ENCODE data around the gene GALNT13. TPM values are rescaled to one million over a fixed set of nuclear protein-coding genes. Genes with fewer than 3 reads are reported as not detected.

The GALNT13 gene
- polyA plus RNA-seq, 3 donors: not detected

GRCh38 chr2:153953761-153954160 lies 82.0 kb downstream of the GALNT13 start:
- H3K79me2 ChIP-seq (ENCODE audit: insufficient read depth, low read length): no peaks in the 10 kb centered on the region
- no peak overlapping the region for H3K4me3 Mint-ChIP-seq
- H3K27me3 Mint-ChIP-seq (ENCODE audit: low read depth in 3 of 3): peaks cover 0 to 1% (median 0%) of the 10 kb centered on the region in 3 donors
- H4K20me1 ChIP-seq (ENCODE audit: insufficient read depth, low read length): no peaks in the 10 kb centered on the region
- H3K9me3 ChIP-seq (replicated peaks in 1 of 2; ENCODE audit: control insufficient read depth in 1 of 2, insufficient read depth in 1 of 2, low read length in 2 of 2): peaks cover 10 to 13% of the 10 kb centered on the region in 2 donors
- H3K4me2 ChIP-seq (replicated peaks; ENCODE audit: extremely low read depth, low read length, poor library complexity, severe bottlenecking): no peak overlapping the region
- H3K36me3 ChIP-seq (replicated peaks in 1 of 2; ENCODE audit: control insufficient read depth in 1 of 2, insufficient read depth in 2 of 2, low read length in 2 of 2): no peaks in the 10 kb centered on the region
- no peak overlapping the region for H3K27ac Mint-ChIP-seq
- intact Hi-C loops (cut with micrococcal nuclease): no loop called here
- no peaks in the 10 kb centered on the region for H3K4me1 Mint-ChIP-seq
- H3K4me3 ChIP-seq (replicated peaks in 1 of 3; ENCODE audit: low read depth in 2 of 3, low read length in 3 of 3): no peak overlapping the region
- no peaks in the 10 kb centered on the region for H3K27me3 ChIP-seq (ENCODE audit: control insufficient read depth in 2 of 2, insufficient read depth in 2 of 2, low read length in 2 of 2)
- TF ChIP-seq CTCF (IDR thresholded peaks at IDR 0.05): no peak
- H3K27ac ChIP-seq (ENCODE audit: low read depth in 1 of 2, low read length in 2 of 2): no peak overlapping the region
- peaks cover under 1 to 7% (median 6%) of the 10 kb centered on the region in 7 donors for H3K9me3 Mint-ChIP-seq
- no peak for DNase-seq
- no peaks in the 10 kb centered on the region for H3K36me3 Mint-ChIP-seq
- H3K9ac ChIP-seq (ENCODE audit: insufficient read depth, low read length, poor library complexity, severe bottlenecking): no peak overlapping the region
- no peak overlapping the region for H2AFZ ChIP-seq (ENCODE audit: insufficient read depth, low read depth, low read length, poor library complexity, severe bottlenecking)
- no peaks in the 10 kb centered on the region for H3K4me1 ChIP-seq (ENCODE audit: control insufficient read depth in 1 of 2, insufficient read depth in 2 of 2, low read length in 2 of 2)

- no peaks in the 10 kb centered on the region for H4K20me1 ChIP-seq (ENCODE audit: insufficient read depth, low read length)
- no peaks in the 10 kb centered on the region for H3K36me3 ChIP-seq (replicated peaks in 1 of 2; ENCODE audit: control insufficient read depth in 1 of 2, insufficient read depth in 2 of 2, low read length in 2 of 2)
- no peak overlapping the region for H2AFZ ChIP-seq (ENCODE audit: insufficient read depth, low read depth, low read length, poor library complexity, severe bottlenecking)
- H3K9ac ChIP-seq (ENCODE audit: insufficient read depth, low read length, poor library complexity, severe bottlenecking): no peak overlapping the region
- no peak for TF ChIP-seq CTCF (IDR thresholded peaks at IDR 0.05)
- Mint-ChIP-seq H3K27me3 (ENCODE audit: low read depth in 3 of 3) (no peaks in the 10 kb centered on the region), H3K36me3 (no peaks in the 10 kb centered on the region), H3K4me1 (no peaks in the 10 kb centered on the region), H3K9me3 (peaks cover 2 to 13% (median 11%) of the 10 kb centered on the region in 7 donors), H3K27ac (no peak overlapping the region), H3K4me3 (no peak overlapping the region)
- H3K4me3 ChIP-seq (replicated peaks in 1 of 3; ENCODE audit: low read depth in 2 of 3, low read length in 3 of 3): no peak overlapping the region
- H3K4me2 ChIP-seq (replicated peaks; ENCODE audit: extremely low read depth, low read length, poor library complexity, severe bottlenecking): no peak overlapping the region
- intact Hi-C loops (cut with micrococcal nuclease): no loop called here
- peaks cover 26 to 31% of the 10 kb centered on the region in 2 donors for H3K9me3 ChIP-seq (replicated peaks in 1 of 2; ENCODE audit: control insufficient read depth in 1 of 2, insufficient read depth in 1 of 2, low read length in 2 of 2)
- no peak overlapping the region for H3K27ac ChIP-seq (ENCODE audit: low read depth in 1 of 2, low read length in 2 of 2)
- WGBS (ENCODE audit: insufficient coverage): no CpG with 5 or more reads among the region's 1 CpG
- no peaks in the 10 kb centered on the region for H3K4me1 ChIP-seq (ENCODE audit: control insufficient read depth in 1 of 2, insufficient read depth in 2 of 2, low read length in 2 of 2)
- no peak for DNase-seq
- H3K27me3 ChIP-seq (ENCODE audit: control insufficient read depth in 2 of 2, insufficient read depth in 2 of 2, low read length in 2 of 2): no peaks in the 10 kb centered on the region
- H3K79me2 ChIP-seq (ENCODE audit: insufficient read depth, low read length): no peaks in the 10 kb centered on the region
Measured at GRCh38 chr2:153963256-153963655, 91.5 kb downstream of the GALNT13 start.

Measured in CD14-positive monocyte (primary cell).